IMR-90 (cell line): ENCODE measurements around the gene GAL3ST2. TPM values are rescaled to one million over a fixed set of nuclear protein-coding genes. Genes with fewer than 3 reads are reported as not detected.

Experiments
- ATAC-seq: fragments of 200-7000 bp; cut with Tn5 transposase; 2 replicates; pipeline ENCODE4 v1.9.1; 2020; ENCODE audit warnings: low read depth, mild to moderate bottlenecking, moderate library complexity
- BruUV-seq: library from RNA; stranded (reverse); fragments of 400-500 nt; replicated peaks from 2 replicates; lab custom pipeline; 2021; lab: Mats Ljungman, UMichigan
- CTCF ChIA-PET: fragments of 300-600 bp; formaldehyde crosslinking; extraction: SDS; loops from one replicate; lab custom pipeline; 2021; ENCODE audit warnings: antibody characterized with exemption; lab: Yijun Ruan, JAX
- POLR2A ChIA-PET: fragments of 300-600 bp; sonication (Branson Sonifier 250); formaldehyde crosslinking; loops from one replicate; lab custom pipeline; 2022; ENCODE audit warnings: antibody characterized with exemption; ENCODE audit not compliant: unreplicated experiment; lab: Charles Lee
- DNase-seq: peaks from one replicate; pipeline ENCODE4 v3.0.0; 2013
- H2AFZ ChIP-seq: replicated peaks from 2 replicates; pipeline ENCODE3; 2013; ENCODE audit warnings: low read length, mild to moderate bottlenecking; ENCODE audit not compliant: poor library complexity
- H2AK5ac ChIP-seq: 2 replicates; pipeline ENCODE4 v1.6.1; 2013; ENCODE audit warnings: low read depth, low read length, inconsistent platforms
- H2AK9ac ChIP-seq: replicated peaks from 2 replicates; pipeline ENCODE3; 2013; ENCODE audit warnings: mild to moderate bottlenecking, low read depth, low read length, moderate library complexity; ENCODE audit not compliant: poor library complexity
- H2BK120ac ChIP-seq: 2 replicates; pipeline ENCODE4 v1.6.1; 2013; ENCODE audit warnings: low read depth, low read length, inconsistent platforms
- H2BK15ac ChIP-seq: 3 replicates; pipeline ENCODE4 v1.6.1; 2013; ENCODE audit warnings: low read depth, low read length, inconsistent platforms
- H2BK20ac ChIP-seq: 2 replicates; pipeline ENCODE4 v1.6.1; 2013; ENCODE audit warnings: low read depth, mild to moderate bottlenecking, inconsistent platforms, low read length, moderate library complexity
- H2BK5ac ChIP-seq: 2 replicates; pipeline ENCODE4 v1.6.1; 2013; ENCODE audit warnings: mild to moderate bottlenecking, low read depth, low read length, inconsistent platforms; ENCODE audit not compliant: poor library complexity, severe bottlenecking
- H3K14ac ChIP-seq: replicated peaks from 2 replicates; pipeline ENCODE4 v1.6.1; 2013; ENCODE audit warnings: low read depth, low read length, inconsistent platforms
- H3K18ac ChIP-seq: 2 replicates; pipeline ENCODE4 v1.6.1; 2013; ENCODE audit warnings: low read depth, low read length, control low read depth
- H3K23ac ChIP-seq: 2 replicates; pipeline ENCODE4 v1.6.1; 2013; ENCODE audit warnings: low read depth, low read length, inconsistent platforms
- H3K27ac ChIP-seq: 2 replicates; pipeline ENCODE4 v1.5.1; 2013; ENCODE audit warnings: mild to moderate bottlenecking, control low read depth, low read length; ENCODE audit not compliant: insufficient read depth
- H3K27me3 ChIP-seq: 2 replicates; pipeline ENCODE4 v1.6.1; 2013; ENCODE audit warnings: low read length; ENCODE audit not compliant: control insufficient read depth, insufficient read depth
- H3K36me3 ChIP-seq: 2 replicates; pipeline ENCODE4 v1.6.1; 2013; ENCODE audit warnings: low read length, mixed read lengths; ENCODE audit not compliant: control insufficient read depth, insufficient read depth
- H3K4ac ChIP-seq: 2 replicates; pipeline ENCODE4 v1.6.1; 2013; ENCODE audit warnings: low read depth, low read length, inconsistent platforms
- H3K4me1 ChIP-seq: 2 replicates; pipeline ENCODE4 v1.6.1; 2013; ENCODE audit warnings: low read length, mixed read lengths; ENCODE audit not compliant: control insufficient read depth, insufficient read depth
- H3K4me2 ChIP-seq: 2 replicates; pipeline ENCODE4 v1.6.1; 2013; ENCODE audit warnings: low read depth, mild to moderate bottlenecking, control low read depth, low read length, moderate library complexity
- H3K4me3 ChIP-seq: 2 replicates; pipeline ENCODE4 v1.5.1; 2013; ENCODE audit warnings: low read depth, mild to moderate bottlenecking, control low read depth, low read length, moderate library complexity; ENCODE audit not compliant: insufficient read depth
- H3K56ac ChIP-seq: 2 replicates; pipeline ENCODE4 v1.6.1; 2013; ENCODE audit warnings: low read length, inconsistent platforms; ENCODE audit not compliant: insufficient read depth; ENCODE audit errors: extremely low read depth
- H3K79me1 ChIP-seq, 2 experiments: 2 replicates each; pipeline ENCODE4 v1.6.1; 2013; ENCODE audit warnings: low read length in 2 of 2, inconsistent platforms in 1 of 2, low read depth in 1 of 2
- H3K9ac ChIP-seq: 2 replicates; pipeline ENCODE4 v1.6.1; 2013; ENCODE audit warnings: low read depth, low read length, control low read depth
- H3K9me1 ChIP-seq: 2 replicates; pipeline ENCODE4 v1.6.1; 2013; ENCODE audit warnings: low read length, inconsistent platforms; ENCODE audit not compliant: insufficient read depth
- H3K9me3 ChIP-seq: 2 replicates; pipeline ENCODE4 v1.6.1; 2013; ENCODE audit warnings: low read length; ENCODE audit not compliant: control insufficient read depth, insufficient read depth
- H4K20me1 ChIP-seq: 2 replicates; pipeline ENCODE4 v1.6.1; 2013; ENCODE audit warnings: low read length, inconsistent platforms; ENCODE audit not compliant: insufficient read depth
- H4K5ac ChIP-seq: 2 replicates; pipeline ENCODE4 v1.6.1; 2013; ENCODE audit warnings: mild to moderate bottlenecking, low read depth, low read length, control low read depth
- H4K8ac ChIP-seq, 2 experiments: 2 replicates each; pipeline ENCODE4 v1.6.1; 2013; ENCODE audit warnings: low read depth in 2 of 2, low read length in 2 of 2, control low read depth in 1 of 2, inconsistent platforms in 1 of 2
- H4K91ac ChIP-seq: 2 replicates; pipeline ENCODE4 v1.6.1; 2013; ENCODE audit warnings: low read depth, low read length, inconsistent platforms; ENCODE audit not compliant: insufficient read depth
- CEBPB ChIP-seq: IDR thresholded peaks from 2 replicates; pipeline ENCODE4 v1.6.1; 2012; ENCODE audit warnings: low read depth, low read length, improper control_type of control experiment
- CHD1 ChIP-seq: IDR thresholded peaks from 2 replicates; pipeline ENCODE4 v1.6.1; 2012; ENCODE audit warnings: low read depth, low read length, improper control_type of control experiment
- FOS ChIP-seq: fragments of 150-350 bp; IDR thresholded peaks from 2 replicates; pipeline ENCODE4 v1.6.1; 2016; ENCODE audit warnings: low read depth, low read length
- MAFK ChIP-seq: IDR thresholded peaks from 2 replicates; pipeline ENCODE4 v1.6.1; 2012; ENCODE audit warnings: low read depth, low read length, improper control_type of control experiment
- MXI1 ChIP-seq: IDR thresholded peaks from 2 replicates; pipeline ENCODE4 v1.6.1; 2012; ENCODE audit warnings: low read depth, mild to moderate bottlenecking, low read length, moderate library complexity, borderline replicate concordance
- NFE2L2 ChIP-seq: fragments of 150-350 bp; IDR thresholded peaks from 2 replicates; pipeline ENCODE4 v1.6.1; 2016; ENCODE audit warnings: low read depth, mild to moderate bottlenecking, low read length
- RCOR1 ChIP-seq: IDR thresholded peaks from 2 replicates; pipeline ENCODE4 v1.6.1; 2012; ENCODE audit warnings: mild to moderate bottlenecking, low read length, improper control_type of control experiment; ENCODE audit not compliant: insufficient replicate concordance
- RFX5 ChIP-seq: IDR thresholded peaks from 2 replicates; pipeline ENCODE4 v1.8.0; 2012; ENCODE audit warnings: low read depth, mild to moderate bottlenecking, low read length, moderate library complexity
- SMC3 ChIP-seq: fragments of 150-350 bp; IDR thresholded peaks from 2 replicates; pipeline ENCODE4 v1.6.1; 2016; ENCODE audit warnings: low read depth, mild to moderate bottlenecking, antibody characterized with exemption, low read length, moderate library complexity
- USF2 ChIP-seq: fragments of 150-350 bp; IDR thresholded peaks from 2 replicates; pipeline ENCODE4 v1.6.1; 2017; ENCODE audit warnings: mild to moderate bottlenecking, antibody characterized with exemption, low read length, low read depth
- WGBS, 2 experiments: methylation state at CpG; one replicate each; pipeline versions ENCODE4 v1.1.5 to v1.1.7; 2013; ENCODE audit warnings: missing lambda C conversion rate in 2 of 2; ENCODE audit not compliant: insufficient read length in 1 of 2; ENCODE audit errors: extremely low coverage in 2 of 2; 5-methylcytosine and 5-hydroxymethylcytosine counted together
- dilution Hi-C: fragments of 300-500 bp; cut with HindIII; formaldehyde crosslinking; loops from one replicate; pipeline ENCODE4 v1.14.3; 2018; ENCODE audit warnings: low sequenced_read_pairs; ENCODE audit not compliant: unreplicated experiment
- in situ Hi-C: fragments of 300-500 bp; cut with MboI; formaldehyde crosslinking; loops from 3 replicates; pipeline ENCODE4 v1.14.3; 2019; ENCODE audit warnings: low sequenced_read_pairs, inconsistent platforms, mixed read lengths
- intact Hi-C: fragments of 100-400 bp; cut with micrococcal nuclease; formaldehyde crosslinking; loops from 2 replicates; pipeline ENCODE4 v1.10.0; 2022
- polyA plus RNA-seq, 3 experiments: library from polyadenylated mRNA; depleted of rRNA; stranded (reverse); fragments of >200 nt; gene quantifications; 2 replicates each; pipeline ENCODE4 v1.2.3, GENCODE V29; 2012; ENCODE audit warnings: low replicate concordance in 1 of 3
- total RNA-seq: library from RNA; depleted of rRNA; stranded (reverse); fragments of >200 nt; gene quantifications from 2 replicates; pipeline ENCODE4 v1.2.3, GENCODE V29; 2012
- TF ChIP-seq, protein P1 (sequence below): fragments of 150-350 bp; IDR thresholded peaks from 2 replicates; pipeline ENCODE4 v1.6.1; 2016; ENCODE audit warnings: low read depth, mild to moderate bottlenecking, low read length, moderate library complexity, borderline replicate concordance

GAL3ST2 gene
- total and polyA plus RNA-seq, 2 of the 4 experiments (the other 2 are of a cell fraction), result 0.07 TPM; not detected in 1

DNA sequence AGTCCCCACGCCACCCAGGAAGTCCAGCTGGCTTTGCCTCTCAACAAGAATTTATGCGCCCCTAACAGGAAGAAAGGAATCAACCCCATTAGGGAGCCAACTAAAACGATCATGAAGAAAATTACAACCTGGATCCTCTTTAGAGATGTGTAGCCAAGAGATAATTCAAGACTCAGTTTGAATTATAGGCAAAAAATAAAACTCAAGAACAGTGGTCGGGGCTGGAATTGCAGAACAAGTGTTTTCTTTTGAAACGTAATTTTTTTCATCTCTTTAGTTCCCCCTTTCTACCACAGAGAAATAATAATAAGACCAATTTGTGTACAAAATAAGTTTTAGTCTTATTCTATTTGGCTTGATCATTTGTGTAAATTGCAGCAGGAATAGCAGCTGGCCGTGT lies 59.7 kb downstream of the GAL3ST2 start:
- WGBS, 2 experiments, result no CpG with 5 or more reads among the region's 6 CpGs
- H2AFZ ChIP-seq, result no peak overlapping the region
- H3K36me3 ChIP-seq, result no peaks in the 10 kb centered on the region
- in situ Hi-C loops (no loop called here), intact Hi-C loops (no loop called here), dilution Hi-C loops (no loop called here)
- no TSS peak for BruUV-seq
- ChIA-PET CTCF (interaction anchor here (1.6 kb wide), 1 partner anchor 11 kb away, joined by 7 read pairs; no protein-coding TSS in a partner anchor), POLR2A (no interaction called here)
- peaks cover 18% of the 10 kb centered on the region for H3K27me3 ChIP-seq
- no peak overlapping the region for H2BK15ac ChIP-seq
- peaks cover 6% of the 10 kb centered on the region for H3K9me3 ChIP-seq
- no peaks in the 10 kb centered on the region for H3K9me1 ChIP-seq
- no peak overlapping the region for H4K5ac ChIP-seq
- no peaks in the 10 kb centered on the region for H4K20me1 ChIP-seq
- no peak overlapping the region for H4K8ac ChIP-seq
- no peak overlapping the region for H3K14ac ChIP-seq
- TF ChIP-seq MAFK, result no peak
- TF ChIP-seq SMC3, result no peak
- no peak for TF ChIP-seq FOS
- TF ChIP-seq RCOR1, result no peak
- TF ChIP-seq MXI1, result no peak
- TF ChIP-seq RFX5, result no peak
- TF ChIP-seq CHD1, result no peak
- TF ChIP-seq, protein P1, sequence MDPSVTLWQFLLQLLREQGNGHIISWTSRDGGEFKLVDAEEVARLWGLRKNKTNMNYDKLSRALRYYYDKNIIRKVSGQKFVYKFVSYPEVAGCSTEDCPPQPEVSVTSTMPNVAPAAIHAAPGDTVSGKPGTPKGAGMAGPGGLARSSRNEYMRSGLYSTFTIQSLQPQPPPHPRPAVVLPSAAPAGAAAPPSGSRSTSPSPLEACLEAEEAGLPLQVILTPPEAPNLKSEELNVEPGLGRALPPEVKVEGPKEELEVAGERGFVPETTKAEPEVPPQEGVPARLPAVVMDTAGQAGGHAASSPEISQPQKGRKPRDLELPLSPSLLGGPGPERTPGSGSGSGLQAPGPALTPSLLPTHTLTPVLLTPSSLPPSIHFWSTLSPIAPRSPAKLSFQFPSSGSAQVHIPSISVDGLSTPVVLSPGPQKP, result no peak
- TF ChIP-seq USF2, result no peak
- no peak for TF ChIP-seq NFE2L2
- TF ChIP-seq CEBPB, result no peak
- no peak overlapping the region for H2BK5ac ChIP-seq
- no peak overlapping the region for H3K4me2 ChIP-seq
- H3K4me3 ChIP-seq, result no peak overlapping the region
- H2AK9ac ChIP-seq, result no peak overlapping the region
- ATAC-seq (no peak), DNase-seq (no peak)
- no peak overlapping the region for H3K9ac ChIP-seq
- H3K18ac ChIP-seq, result no peak overlapping the region
- H3K56ac ChIP-seq, result no peak overlapping the region
- H3K27ac ChIP-seq, result no peak overlapping the region
- no peak overlapping the region for H3K4ac ChIP-seq
- no peaks in the 10 kb centered on the region for H3K79me1 ChIP-seq
- no peak overlapping the region for H2AK5ac ChIP-seq
- no peak overlapping the region for H3K23ac ChIP-seq
- H3K4me1 ChIP-seq, result no peaks in the 10 kb centered on the region
- no peak overlapping the region for H2BK120ac ChIP-seq
- H4K91ac ChIP-seq, result no peak overlapping the region
- no peak overlapping the region for H2BK20ac ChIP-seq
